LNCAP (cell line): ENCODE measurements around the gene MTOR.

Experiments
- CTCF ChIP-seq: fragments of 450-650 bp; IDR thresholded peaks from 2 replicates; pipeline ENCODE4 v1.5.1; 2017; ENCODE audit warnings: mild to moderate bottlenecking

MTOR gene

DNA sequence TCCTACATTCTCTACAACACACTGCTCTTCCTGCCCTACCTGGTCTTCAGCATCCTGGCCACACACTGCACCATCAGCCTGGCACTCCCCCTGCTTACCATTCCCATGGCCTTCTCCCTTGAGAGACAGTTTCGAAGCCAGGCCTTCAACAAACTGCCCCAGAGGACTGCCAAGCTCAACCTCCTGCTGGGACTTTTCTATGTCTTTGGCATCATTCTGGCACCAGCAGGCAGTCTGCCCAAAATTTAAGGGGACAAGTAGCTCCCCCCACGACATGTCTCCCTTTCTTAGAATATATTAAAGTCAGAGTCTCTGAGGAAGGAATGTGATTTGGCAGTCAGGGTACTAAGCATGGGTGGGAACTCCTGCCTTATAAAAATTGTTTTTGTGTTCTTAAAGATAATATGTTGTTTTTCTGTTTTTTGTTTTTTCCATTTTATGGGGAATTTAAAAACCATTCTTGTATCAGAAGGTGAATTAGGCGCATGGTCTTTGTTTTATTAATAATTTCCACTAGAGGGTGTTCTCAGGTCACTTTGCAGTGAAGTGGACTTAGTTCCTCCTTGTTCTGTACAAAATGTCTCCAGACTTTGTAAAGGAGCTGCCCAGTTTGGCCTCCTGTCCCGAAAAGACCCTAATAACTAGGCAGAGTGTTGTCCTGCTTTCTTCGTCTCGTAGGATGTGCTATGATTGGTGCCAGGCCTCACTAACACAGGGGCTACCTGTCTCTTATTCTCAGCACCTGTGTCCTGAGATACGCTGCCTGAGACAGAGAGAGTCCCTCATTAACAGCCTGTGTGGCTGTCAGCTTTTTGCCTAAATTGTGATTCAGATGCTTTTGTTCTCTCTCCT, 23.8 kb upstream of the MTOR start:
- TF ChIP-seq CTCF: peak; percentile 42; the same call in 1 of the 2 replicates

DNA sequence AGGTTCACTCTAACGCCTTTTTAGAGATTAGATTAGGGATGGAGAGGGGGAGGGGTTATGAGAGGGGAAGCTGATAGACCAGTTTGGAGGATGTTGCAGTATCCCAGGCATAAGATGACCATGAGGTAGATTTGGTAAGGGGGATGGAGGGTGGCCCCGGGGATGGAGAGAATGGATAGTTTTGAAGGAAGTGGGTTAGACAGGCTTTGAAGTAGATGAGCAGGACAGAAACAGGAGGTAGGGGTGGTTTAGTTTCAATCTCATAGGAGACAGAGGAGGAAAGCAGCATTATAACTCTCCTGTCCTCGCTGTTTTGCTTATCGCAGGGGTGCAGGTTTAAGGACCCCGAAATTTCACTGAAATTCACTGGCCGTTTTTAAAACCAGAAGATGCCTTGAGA, 22.4 kb upstream of the MTOR start:
- TF ChIP-seq CTCF: no peak

- no peak for TF ChIP-seq CTCF
These were observed 20.8 kb upstream of the MTOR start for GRCh38 chr1:11283151-11283550.

DNA sequence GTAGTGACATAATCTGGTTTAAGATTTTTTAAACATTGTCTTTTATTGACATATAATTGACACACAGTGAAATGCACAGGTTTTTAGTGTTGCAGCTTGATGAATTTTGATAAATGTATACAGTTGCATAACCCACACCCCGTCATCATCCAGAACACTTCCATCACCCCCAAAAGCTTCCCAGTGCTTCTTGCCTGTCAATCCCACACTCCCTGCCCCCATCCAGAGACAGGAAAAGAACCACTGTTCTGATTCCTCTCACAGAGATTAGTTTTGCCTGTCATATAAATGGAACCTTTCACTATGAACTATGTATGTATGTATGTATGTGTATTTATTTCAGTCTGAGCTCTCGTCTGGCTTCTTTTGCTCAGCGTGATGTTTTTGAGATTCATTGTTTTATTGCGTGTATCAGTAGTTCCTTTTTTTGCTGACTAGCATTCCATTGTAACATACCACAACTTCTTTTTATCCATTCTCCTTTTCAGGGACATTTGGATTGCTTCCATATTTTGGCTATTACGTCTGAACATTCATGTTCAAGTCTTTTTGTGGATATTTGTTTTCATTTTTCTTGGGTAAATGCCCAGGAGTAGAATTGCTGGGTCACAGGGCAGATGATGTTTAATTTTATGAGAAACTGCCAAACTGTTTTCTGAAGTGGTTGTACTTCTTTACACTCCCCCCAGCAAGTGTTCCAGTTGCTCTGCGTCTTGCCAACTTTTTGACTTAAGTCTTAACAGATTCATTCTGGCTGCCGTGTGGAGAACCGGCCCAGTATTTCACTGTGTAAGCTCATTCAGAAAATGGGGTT, 19.4 kb upstream of the MTOR start:
- no peak for TF ChIP-seq CTCF

DNA sequence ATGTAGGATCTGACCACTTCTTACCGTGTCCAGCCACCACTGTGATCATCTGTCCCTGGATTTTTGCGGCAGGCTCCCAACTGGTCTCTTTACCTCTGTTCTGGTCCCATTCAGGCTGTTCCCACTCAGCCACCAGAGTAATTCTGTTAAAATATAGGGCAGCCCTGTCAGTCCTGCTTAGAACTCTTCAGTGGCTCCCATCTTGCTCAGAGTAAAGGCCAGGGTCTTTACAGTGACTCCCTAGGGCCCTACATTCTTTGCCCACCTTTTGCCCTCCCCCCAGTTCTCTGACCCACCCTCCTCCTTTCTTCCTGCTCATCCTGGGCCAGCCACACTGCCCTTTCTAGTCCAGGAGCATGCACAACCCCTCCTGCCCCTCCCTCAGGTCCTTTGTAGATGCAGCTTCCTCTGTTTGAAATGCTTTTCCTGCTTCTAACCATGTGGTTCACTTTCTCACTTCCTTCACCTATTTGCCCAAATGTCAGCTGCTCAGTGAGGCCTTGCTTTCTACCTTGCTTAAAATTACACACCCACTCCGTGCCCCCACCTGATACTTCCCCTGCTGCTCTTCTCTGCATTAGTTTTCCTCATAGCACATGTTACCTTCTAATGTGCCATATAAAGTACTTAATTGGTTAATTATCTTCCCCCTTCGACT, 18.5 kb upstream of the MTOR start:
- TF ChIP-seq CTCF: no peak

GRCh38 chr1:11279630-11280029, 17.3 kb upstream of the MTOR start:
- TF ChIP-seq CTCF: no peak

GRCh38 chr1:11279152-11279551, 16.8 kb upstream of the MTOR start:
- TF ChIP-seq CTCF: no peak
